GM19438 (cell line): ENCODE measurements around the gene OR52E1.

Experiments used
- ATAC-seq: cut with Tn5 transposase; IDR thresholded peaks from one replicate; pipeline ENCODE4 v1.9.1; 2021; ENCODE audit warnings: low read depth; ENCODE audit not compliant: unreplicated experiment

Gene OR52E1

GRCh38 chr11:5107285-5107684, 37.9 kb downstream of the OR52E1 start:
- ATAC-seq: no peak

- ATAC-seq: no peak
These were observed 46.0 kb downstream of the OR52E1 start for GRCh38 chr11:5115339-5115738.

- no peak for ATAC-seq
These were observed 48.2 kb downstream of the OR52E1 start for GRCh38 chr11:5117588-5117987.

GRCh38 chr11:5118893-5119292, 49.5 kb downstream of the OR52E1 start:
- ATAC-seq: no peak
